ENCODE measurements around the gene PPFIBP1. TPM values are rescaled to one million over a fixed set of nuclear protein-coding genes. Genes with fewer than 3 reads are reported as not detected.

The PPFIBP1 gene
- total RNA-seq, 3 donors from 2014 or later = 37.0 to 79.4 (median 40.4) TPM

GRCh38 chr12:27513155-27513824 is 10.7 kb upstream of the PPFIBP1 start:
- no peak overlapping the region for H3K4me3 ChIP-seq
- intact Hi-C loops (cut with DNase I, micrococcal nuclease) = no loop called here
- ATAC-seq (no peak), DNase-seq (no peak)
- H3K4me1 ChIP-seq (ENCODE audit: low read depth) = no peaks in the 10 kb centered on the region
- H3K9me3 ChIP-seq = no peaks in the 10 kb centered on the region
- no peak for TF ChIP-seq CTCF (IDR thresholded peaks at IDR 0.05)
- H3K36me3 ChIP-seq (ENCODE audit: low read depth) = no peaks in the 10 kb centered on the region

GRCh38 chr12:27515671-27516070 is 8.3 kb upstream of the PPFIBP1 start:
- intact Hi-C loops (cut with DNase I, micrococcal nuclease) = no loop called here
- Histone ChIP-seq H3K4me1 (ENCODE audit: low read depth) (no peaks in the 10 kb centered on the region), H3K36me3 (ENCODE audit: low read depth) (no peaks in the 10 kb centered on the region), H3K4me3 (no peak overlapping the region), H3K9me3 (no peaks in the 10 kb centered on the region)
- DNase-seq (no peak), ATAC-seq (no peak)
- no peak for TF ChIP-seq CTCF (IDR thresholded peaks at IDR 0.05)

DNA sequence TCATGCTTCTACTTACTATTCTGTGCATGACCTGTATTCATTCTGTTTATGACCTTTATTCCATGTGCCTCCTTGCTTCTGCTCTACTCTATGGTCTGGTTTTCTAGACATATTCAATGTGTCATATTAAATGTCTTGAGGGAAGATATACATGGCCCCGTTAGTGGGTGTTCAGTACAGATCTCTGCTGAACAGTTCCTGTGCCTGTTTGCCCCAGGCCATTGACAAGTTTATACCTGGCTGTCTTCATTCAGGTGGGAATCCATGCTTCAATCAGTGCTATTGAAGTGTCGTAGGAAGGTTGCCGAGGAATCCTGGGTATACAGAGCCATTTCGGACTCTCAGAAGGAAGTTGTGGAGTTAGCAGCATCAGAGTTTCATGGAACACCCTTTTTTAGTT is 7.4 kb upstream of the PPFIBP1 start:
- DNase-seq (no peak), ATAC-seq (no peak)
- H3K4me1 ChIP-seq (ENCODE audit: low read depth) = no peaks in the 10 kb centered on the region
- TF ChIP-seq CTCF (IDR thresholded peaks at IDR 0.05) = no peak
- H3K9me3 ChIP-seq = no peaks in the 10 kb centered on the region
- intact Hi-C loops (cut with DNase I, micrococcal nuclease) = no loop called here
- H3K4me3 ChIP-seq = no peak overlapping the region
- no peaks in the 10 kb centered on the region for H3K36me3 ChIP-seq (ENCODE audit: low read depth)

GRCh38 chr12:27517546-27517945 is 6.5 kb upstream of the PPFIBP1 start:
- H3K4me1 ChIP-seq (ENCODE audit: low read depth) = no peaks in the 10 kb centered on the region
- ATAC-seq (no peak), DNase-seq (no peak)
- H3K9me3 ChIP-seq = no peaks in the 10 kb centered on the region
- intact Hi-C loops (cut with DNase I, micrococcal nuclease) = no loop called here
- TF ChIP-seq CTCF (IDR thresholded peaks at IDR 0.05) = no peak
- H3K36me3 ChIP-seq (ENCODE audit: low read depth) = no peaks in the 10 kb centered on the region
- no peak overlapping the region for H3K4me3 ChIP-seq

DNA sequence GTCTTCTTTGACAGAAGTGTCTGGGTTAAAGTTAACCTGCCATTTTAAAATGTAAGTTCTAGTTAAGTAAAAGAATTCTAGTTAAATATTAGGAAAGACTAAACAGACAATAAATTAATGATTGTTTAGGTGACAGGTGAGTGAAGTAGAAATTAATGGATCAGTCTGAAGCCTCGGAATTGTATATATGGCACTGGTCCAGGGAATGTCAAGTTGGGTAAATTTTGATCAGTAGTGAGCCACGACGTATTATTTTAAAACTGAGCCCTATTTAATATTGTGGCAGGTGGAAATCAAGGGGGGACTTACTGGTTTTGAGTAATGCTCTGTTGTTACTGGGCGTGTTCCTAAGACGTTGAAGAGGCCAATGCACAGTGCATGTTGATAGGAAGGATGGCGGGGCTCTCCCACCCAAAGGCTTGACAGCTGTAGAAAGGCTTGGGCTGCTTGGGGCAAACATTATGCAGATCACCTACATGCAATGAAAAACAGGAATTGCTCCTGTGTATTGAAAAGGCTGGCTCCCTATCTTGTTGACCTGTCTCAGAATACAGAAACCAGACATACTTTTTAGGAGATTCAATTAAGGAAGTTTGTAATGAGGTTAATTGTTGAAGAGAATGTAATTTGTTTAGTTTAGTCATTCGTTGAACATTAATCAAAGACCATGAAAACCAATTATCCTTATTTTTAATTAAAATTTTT is 5.9 kb upstream of the PPFIBP1 start:
- no peak for ATAC-seq

More for the DNA sequence above, 5.9 kb upstream of the PPFIBP1 start:
- H3K36me3 ChIP-seq (ENCODE audit: low read depth) = no peaks in the 10 kb centered on the region
- DNase-seq = no peak
- intact Hi-C loops (cut with DNase I, micrococcal nuclease) = no loop called here
- H3K4me1 ChIP-seq (ENCODE audit: low read depth) = peaks cover 3% of the 10 kb centered on the region
- no peak overlapping the region for H3K4me3 ChIP-seq
- no peak for TF ChIP-seq CTCF (IDR thresholded peaks at IDR 0.05)
- no peaks in the 10 kb centered on the region for H3K9me3 ChIP-seq

All from mucosa of descending colon (tissue), 3 donors.